Fibroblast of skin of right quadriceps (primary cell): Measurements from ENCODE around the gene CAPNS2.
"Not testable (repeated sequence)": the region's sequence is repeated elsewhere in the genome, so short reads cannot be mapped to it uniquely, and the experiment has no call there.

Experiments used
- DNase-seq: peaks from one replicate; pipeline ENCODE4 v3.0.0-alpha.2; 2013

Gene CAPNS2

DNA sequence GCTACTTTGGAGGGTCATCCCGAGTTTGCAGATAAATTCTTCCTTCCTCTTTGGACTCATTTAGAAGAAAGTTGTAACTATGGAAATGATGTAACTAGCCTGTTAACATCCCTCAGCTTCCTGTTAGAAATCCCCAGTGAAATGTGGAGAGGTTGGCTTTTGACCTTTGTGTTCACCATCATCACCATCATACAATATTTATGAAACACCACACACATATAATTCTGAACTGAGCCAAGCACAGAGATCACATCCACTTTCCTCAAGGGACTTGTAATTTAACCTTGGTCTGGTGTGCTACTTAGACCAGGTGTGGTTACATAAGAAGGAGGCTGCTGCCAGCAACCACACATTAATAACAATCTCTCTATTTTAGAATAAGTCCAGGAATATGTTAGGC, 2.5 kb downstream of the CAPNS2 start:
- DNase-seq: peak; percentile 90

DNA sequence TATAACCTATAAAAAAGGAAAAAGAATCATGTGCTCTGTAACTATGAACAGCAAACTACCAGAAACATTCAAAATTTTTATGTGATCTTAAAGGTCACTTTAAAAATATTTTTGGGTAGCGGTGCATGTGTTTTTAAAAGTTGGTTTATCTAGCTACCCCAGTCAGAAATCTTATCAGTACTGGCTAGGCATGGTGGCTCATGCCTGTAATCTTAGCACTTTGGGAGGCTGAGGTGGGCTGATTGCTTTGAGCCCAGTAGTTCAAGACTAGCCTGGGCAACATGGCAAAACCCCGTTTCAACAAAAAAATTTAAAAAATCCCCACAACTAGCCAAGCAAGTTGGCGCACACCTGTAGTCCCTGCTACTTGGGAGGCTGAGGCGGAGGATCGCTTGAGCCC, 3.7 kb downstream of the CAPNS2 start:
- no peak for DNase-seq

DNA sequence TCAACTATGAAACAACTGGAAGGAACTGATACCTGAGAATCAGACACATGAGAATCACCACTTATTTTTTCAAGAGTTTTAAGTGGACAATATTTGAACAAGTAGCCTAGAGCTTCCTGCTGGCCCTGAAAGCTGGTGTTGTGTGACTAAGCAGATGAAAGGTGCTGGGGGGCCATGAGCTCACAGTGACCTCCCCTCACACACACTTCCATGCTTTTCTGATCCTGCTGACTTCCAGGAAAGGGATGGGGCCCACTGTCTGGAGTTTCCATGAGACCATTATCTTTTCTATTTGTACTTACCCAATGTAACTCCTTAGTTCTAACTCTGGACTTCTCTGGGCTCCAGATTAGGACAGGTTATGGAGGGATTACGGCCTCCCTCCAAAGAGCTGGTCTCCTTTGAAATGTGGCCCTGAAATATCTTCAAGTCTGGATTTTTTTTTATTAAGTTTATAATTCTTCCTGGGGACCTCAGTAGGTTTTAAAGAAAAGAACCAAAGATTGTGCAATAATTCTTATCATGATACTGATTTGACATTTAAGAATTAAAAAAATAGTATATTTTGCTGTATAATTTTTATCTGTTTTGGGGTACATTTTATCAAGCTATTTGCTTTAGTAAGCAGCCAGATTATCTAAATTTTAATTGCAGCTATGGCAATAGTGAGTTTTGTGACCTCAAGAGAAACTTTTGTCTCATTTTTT, 4.9 kb downstream of the CAPNS2 start:
- no peak for DNase-seq

DNA sequence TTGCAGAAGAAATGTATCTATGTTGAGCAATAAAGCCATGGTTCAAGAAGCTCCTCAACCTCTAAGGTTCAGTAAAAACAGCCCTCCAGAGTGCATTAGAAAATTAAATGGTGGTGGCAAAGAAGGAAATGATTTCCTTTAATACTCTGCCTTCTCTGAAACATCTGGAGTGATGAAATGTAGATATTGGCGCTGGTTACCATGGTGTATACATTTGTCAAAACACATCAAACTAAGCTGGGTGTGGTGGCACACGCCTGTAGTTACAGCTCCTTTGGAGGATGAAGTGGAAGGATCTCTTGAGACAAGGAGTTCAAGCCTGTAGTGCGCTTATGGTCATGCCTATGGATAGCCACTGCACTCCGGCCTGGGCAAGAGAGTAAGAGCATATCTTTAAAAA, 6.0 kb downstream of the CAPNS2 start:
- DNase-seq: no peak

DNA sequence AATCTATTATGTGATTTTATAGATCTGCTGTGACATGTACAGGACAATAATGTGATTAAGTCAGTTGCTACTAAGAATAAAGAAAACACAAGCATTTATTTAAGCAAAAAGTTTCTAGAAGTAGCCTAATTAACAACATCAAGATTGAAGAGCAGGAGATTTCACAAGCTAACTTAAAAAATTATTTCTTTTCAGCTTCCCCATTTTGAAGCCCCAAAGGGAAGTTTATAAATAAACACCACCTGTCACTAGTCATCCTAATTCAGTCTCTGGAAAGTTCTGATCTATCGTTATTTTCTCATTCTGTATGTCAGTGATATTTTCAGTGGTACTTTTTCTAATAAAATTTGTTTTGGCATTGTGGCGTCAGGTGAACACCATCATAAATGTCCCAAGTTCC, 8.3 kb downstream of the CAPNS2 start:
- DNase-seq: no peak

DNA sequence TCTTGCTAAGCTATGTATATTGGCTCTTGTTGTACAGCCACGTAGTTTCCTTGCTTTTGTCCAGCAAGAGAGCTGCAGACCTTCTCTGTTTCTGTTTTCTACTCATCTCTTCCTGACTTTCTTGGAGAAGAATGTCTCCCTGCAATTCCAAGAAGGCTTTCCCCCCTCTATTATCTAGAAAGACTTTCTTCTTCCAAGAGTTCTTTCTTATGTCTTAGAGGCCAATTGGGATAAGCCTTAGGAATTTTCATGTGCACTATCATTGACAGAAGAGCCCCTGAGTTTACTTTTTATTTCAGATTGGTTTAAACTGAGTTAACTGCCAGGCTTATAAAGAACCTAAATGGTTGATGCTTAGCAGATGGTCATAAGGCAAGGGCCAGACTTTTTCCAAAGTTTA, 9.0 kb downstream of the CAPNS2 start:
- no peak for DNase-seq

DNA sequence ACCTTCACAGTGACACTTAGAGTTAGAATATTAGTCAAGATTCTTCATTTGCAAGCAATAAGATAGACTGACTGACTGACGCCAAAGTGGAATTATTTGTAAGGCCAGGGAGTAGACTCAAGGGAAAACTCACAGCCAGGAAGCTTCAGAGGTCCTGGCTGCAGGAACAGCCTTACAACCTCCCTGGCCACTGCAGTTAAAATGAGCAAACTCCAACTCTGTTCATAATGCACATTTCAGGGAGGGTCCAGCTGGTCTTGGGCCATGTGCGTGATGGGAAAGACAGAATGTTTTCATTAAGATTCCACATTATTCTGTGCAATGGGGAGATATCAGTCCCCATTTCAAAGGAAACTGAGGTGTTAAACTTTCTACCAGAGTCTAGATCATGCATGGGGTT, 9.9 kb downstream of the CAPNS2 start:
- no peak for DNase-seq

DNA sequence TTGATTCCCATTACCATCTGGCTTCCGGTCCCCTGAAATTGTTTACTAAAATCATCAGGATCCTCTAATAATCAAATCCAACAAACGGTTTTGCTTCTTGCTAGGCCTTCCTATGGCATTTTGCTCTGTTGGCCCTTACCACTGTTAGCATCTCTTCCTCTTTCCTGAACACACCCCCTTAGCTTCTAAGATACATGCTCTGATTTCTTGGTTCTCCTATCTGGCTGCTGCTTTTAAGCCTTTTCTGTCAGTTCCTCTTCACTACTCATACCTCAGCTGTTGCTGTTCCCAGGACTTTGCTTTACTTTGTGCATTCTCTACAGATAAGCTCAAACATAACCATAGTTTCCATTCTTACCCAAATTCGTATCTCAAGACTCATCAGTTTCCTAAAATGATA, 11.4 kb downstream of the CAPNS2 start:
- DNase-seq: no peak

DNA sequence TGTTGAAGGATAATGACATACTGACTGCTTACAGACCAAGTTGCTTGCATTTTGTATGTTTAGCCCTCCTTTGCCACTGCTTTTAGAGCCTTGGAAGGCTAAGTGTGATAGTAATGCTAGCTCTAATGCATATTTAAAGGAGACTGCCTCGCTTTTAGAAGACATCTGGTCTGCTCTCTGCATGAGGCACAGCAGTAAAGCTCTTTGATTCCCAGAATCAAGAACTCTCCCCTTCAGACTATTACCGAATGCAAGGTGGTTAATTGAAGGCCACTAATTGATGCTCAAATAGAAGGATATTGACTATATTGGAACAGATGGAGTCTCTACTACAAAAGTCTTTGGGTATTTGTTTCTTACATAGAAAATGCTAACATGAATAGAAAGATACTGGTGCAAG, 19.1 kb downstream of the CAPNS2 start:
- DNase-seq: no peak

DNA sequence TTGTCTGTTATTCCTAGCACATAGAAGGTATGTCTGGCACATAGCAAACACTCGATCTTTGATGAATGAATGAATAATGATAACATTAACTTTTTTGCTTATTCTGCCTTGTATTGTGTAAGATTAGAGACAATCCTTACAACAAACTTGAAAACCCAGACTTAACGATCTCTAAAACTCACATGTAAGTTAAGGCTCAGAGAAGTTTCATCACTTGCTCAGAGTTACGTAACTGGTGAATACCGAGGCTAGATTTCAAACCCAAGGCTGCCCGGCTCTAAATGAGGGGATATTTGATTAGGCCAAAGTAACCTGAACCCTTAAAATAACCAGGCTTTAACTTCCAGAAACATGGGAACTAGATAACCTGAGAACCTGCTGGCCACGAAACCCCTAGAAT, 22.3 kb downstream of the CAPNS2 start:
- no peak for DNase-seq

DNA sequence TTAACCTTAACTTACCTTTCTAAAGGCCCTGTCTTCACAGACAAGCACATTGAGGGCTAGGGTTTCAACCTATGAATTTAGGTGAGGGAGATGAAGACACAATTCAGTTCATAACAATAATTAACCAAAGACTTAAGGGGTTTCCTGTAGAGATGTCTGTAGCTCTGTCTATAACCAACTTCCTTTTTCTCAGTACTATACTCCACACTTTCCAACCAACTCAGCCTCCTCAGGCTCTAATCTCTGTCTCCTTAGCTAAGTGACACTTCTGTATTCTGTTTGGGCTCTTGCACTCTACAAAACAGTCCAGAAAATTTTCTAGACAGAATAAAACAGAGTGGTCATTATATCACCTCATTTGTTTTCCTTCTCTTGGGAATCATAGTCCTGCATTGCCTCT, 25.8 kb downstream of the CAPNS2 start:
- no peak for DNase-seq

DNA sequence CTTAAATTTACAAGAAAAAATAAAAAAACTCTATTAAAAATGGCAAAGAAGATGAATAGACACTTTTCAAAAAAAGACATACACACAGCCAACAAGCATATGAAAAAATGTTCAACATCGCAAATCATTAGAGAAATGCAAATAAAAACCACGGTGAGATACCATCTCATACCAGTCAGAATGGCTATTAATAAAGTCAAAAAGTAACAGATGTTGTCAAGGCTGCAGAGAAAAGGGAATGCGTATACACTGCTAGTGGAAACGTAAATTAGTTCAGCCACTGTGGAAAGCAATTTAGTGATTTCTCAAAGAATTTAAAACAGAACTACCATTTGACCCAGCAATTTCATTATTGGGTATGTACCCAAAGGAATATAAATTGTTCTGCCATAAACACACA, 31.4 kb downstream of the CAPNS2 start:
- peak; percentile 7 for DNase-seq

DNA sequence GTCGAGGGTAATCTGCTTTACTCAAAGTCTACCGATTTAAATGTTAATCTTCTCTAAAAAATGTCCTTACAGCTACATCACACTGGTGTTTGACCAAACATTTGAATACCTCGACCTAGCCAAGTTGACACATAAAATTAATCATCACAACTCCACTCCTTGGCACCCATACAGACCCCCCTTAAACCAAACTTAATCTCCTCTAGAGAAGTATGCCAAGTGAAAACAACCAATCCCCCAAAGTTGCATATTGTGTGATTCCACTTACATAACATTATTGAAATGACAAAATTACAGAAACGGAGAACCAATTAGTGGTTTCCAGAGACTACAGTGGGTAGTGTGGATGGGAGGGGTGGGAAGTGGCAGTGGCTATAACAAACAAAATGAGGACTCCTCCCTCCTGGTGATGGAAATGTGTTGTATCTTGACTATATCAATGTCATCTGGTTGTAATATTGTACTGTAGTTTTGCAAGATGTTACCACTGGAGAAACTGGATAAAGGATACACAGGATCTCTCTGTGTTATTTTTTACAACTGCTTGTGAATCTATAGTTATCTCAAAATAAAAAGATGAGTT, 39.4 kb downstream of the CAPNS2 start:
- DNase-seq: peak; percentile 26

DNA sequence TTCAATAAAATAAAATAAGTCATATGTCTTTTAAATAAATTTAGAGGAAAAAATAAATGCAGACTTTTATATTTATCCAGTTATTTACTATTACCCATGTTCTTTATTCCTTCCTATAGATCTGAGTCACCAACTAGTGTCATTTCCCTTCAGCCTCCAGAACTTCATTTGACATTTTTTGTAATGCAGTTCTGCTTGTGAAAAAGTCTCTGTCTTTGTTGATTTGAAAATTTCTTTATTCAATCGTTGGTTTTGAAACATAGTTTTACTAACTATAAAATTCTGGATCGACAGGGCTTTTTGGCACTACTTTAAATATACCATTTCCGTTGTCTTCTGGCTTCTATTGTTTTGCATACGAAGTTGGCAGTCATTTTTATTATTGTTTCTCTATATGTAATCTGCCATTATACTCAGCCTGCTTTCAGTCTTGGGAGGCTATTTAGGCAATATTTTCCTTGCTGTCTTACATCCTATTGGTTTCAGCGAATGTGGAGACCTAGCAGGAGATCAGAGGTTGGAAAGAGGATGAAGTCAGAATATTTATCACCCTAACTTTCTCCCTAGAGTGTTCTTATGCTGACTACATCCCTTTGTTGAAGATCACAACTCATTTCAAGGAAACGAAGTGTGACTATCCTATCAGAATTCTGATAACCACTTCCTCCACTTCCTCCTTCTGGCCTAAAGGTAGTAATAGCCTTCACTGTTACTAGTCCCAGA, 47.3 kb downstream of the CAPNS2 start:
- DNase-seq: no peak

DNA sequence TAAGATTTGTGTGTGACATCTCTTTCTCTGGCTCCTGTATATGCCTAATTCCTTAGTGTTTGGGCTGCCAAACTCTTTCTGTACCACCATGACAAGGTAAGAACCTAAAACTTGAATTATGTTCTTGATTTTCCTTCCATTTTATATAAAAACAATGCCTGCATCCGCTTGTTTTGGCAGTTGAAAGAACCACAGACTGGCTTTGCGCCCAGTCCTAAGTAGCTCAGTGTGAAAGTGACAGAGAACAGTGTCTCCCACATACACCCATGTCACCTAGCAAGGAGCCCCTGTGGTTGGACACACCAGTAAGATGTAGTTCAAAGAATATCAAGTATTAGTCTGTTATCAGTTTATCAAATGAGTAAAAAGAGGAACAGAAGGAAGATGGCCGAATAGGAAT, 48.6 kb downstream of the CAPNS2 start:
- DNase-seq: no peak

DNA sequence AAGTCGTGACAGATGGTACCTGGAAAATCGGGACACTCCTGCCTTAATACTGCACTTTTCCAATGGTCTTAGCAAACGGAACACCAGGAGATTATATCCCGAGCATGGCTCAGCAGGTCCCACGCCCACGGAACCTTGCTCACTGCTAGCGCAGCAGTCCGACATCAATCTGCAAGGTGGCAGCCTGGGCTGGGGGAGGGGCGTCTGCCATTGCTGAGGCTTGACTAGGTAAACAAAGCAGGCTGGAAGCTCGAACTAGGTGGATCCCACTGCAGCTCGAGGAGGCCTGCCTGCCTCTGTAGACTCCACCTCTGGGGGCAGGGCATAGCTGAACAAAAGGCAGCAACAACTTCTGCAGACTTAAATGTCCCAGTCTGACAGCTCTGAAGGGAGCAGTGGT, 49.2 kb downstream of the CAPNS2 start:
- DNase-seq: not testable (repeated sequence)
